ENCODE measurements around the gene PC. TPM values are rescaled to one million over a fixed set of nuclear protein-coding genes. Genes with fewer than 3 reads are reported as not detected.
"Not testable (repeated sequence)": the region's sequence is repeated elsewhere in the genome, so short reads cannot be mapped to it uniquely, and the experiment has no call there.

Gene PC
- polyA plus RNA-seq, 4 donors = 39.7 to 61.7 (median 48.6) TPM

- no peak for DNase-seq (ENCODE audit: low read depth in 4 of 4, low spot score in 3 of 4)
Observed at GRCh38 chr11:66845876-66846212, 112.3 kb downstream of the PC start.

DNA sequence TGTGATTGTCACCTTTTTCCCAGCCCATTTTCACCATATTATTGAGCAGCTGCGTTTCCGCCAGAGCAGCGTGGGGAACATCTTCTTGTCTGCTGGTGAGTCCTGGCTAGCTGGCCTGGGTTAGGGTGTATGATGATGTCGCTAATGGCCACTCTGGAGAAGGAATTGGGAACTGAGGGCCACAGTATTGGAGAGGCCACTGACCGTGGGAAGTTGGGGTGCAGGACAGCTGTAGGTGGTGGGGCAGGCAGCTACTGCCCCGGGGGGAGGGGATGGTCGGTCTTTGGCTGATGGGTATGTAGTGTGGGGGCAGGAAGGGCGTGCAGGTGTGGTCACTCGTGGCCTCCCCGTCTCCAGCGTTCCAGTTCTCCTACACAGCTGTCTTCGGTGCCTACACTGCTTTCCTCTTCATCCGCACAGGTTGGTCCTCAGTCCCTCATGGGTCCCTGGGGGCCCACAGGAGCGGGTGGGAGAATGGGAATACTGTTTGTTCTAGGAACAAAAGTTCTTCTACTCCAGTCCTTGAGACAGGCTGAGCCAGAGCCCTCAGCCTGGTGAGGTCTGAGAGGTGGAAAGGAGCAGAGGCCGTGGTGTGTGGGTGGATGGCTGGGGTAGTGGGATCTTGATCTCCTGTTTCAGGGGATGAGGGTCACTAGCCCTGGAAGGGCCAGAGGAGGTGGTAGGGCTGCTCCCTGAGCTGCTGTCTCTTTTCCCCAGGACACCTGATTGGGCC is 112.9 kb downstream of the PC start:
- DNase-seq (ENCODE audit: low read depth in 4 of 4, low spot score in 3 of 4) = no peak

GRCh38 chr11:66844496-66845142 is 113.6 kb downstream of the PC start:
- no peak for DNase-seq (ENCODE audit: low read depth in 4 of 4, low spot score in 3 of 4)

DNA sequence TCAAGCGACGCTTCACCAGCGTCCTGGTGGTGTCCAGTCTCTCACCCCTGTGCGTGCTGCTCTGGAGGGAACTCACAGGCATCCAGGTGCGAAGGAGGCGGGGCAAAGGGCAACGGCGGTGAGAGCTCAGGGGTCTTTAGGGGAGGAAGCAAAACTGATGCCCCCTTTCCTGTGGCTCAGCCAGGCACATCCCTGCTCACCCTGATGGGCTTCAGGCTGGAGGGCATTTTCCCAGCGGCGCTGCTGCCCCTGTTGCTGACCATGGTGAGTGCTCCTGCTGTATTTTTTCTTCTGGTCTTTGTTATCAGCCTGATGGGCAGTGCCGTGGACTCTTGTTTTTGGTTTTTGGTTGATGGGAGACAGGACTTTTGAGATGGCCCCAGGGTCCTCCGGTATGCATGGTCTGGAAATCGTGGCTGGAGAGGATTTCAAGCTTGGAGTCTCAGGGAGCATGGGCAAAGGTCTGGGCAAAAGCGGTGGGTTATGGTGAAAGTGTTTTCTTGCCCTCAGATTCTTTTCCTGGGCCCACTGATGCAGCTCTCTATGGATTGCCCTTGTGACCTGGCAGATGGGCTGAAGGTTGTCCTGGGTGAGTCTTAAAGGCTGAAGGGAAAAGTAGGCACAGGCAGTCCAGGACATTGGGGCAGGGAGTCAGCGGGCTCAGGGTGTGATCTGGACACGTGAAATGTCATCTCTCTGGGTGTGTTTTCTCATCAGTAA is 114.2 kb downstream of the PC start:
- no peak for DNase-seq (ENCODE audit: low read depth in 4 of 4, low spot score in 3 of 4)

DNA sequence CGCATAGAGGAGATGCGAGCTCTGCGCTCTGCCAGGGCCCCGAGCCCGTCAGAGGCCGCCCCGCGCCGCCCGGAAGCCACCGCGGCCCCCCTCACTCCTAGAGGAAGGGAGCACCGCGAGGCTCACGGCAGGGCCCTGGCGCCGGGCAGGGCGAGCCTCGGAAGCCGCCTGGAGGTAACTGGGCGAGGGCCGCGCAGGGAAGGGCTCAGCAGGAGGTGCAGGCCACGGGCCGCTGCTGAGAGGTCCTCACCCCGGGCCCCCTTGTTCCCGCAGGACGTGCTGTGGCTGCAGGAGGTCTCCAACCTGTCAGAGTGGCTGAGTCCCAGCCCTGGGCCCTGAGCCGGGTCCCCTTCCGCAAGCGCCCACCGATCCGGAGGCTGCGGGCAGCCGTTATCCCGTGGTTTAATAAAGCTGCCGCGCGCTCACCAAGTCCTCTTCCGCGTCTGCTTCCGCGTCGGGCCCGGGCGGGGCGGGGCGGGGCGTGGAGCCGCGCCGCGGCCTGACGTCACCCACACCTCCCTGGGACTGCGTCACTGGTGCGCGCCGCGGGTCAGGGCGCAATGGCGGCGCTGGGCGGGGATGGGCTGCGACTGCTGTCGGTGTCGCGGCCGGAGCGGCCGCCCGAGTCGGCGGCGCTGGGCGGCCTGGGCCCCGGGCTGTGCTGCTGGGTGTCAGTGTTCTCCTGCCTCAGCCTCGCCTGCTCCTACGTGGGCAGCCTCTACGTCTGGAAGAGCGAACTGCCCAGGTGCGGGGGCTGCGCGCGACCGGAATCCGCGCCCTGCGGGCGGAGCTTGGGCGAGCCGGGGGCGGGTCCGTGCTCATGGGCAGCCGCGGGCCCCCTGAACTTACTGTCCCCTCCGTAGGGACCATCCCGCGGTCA is 115.0 kb downstream of the PC start, which contains the start of gene RCE1:
Gene RCE1 (plus strand): TSS at position 546 of the 880 bp plus-strand sequence. CDS start 15 bp downstream, at position 561.
- peak; percentile 77 to 84 (median 82) for DNase-seq (ENCODE audit: low read depth in 4 of 4, low spot score in 3 of 4)

- no peak for DNase-seq (ENCODE audit: low read depth in 4 of 4, low spot score in 3 of 4)
Observed at GRCh38 chr11:66842501-66842895, 115.7 kb downstream of the PC start.

- no peak for DNase-seq (ENCODE audit: low read depth in 4 of 4, low spot score in 3 of 4)
Observed at GRCh38 chr11:66841861-66842260, 116.3 kb downstream of the PC start.

- DNase-seq (ENCODE audit: low read depth in 4 of 4, low spot score in 3 of 4) = no peak
Observed at GRCh38 chr11:66840317-66841091, 117.7 kb downstream of the PC start.

DNA sequence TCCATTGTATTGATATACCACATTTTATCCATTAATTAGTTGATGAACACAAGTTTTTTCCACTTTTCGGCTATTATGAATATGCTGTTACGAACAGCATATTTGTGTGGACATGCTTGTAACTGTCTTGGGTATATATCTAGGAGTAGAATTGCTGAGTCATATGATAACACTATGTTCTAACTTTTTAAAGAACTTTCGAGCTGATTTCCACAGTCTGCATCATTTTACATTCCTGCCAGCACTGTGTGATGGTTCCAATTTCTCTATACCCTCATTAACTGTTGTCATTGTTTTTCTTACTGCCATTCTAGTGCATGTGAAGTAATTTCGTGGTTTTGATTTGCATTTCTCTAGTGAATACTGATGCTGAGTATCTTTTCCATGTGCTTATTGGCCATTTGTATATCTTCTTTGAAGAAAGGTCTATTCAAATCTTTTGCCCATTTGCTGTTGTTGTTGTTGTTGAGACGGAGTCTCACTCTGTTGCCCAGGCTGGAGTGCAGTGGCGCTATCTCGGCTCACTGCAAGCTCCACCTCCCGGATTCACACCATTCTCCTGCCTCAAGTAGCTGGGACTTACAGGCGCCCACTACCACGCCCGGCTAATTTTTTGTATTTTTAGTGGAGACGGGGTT is 122.3 kb downstream of the PC start:
- DNase-seq (ENCODE audit: low read depth in 4 of 4, low spot score in 3 of 4) = no peak

DNA sequence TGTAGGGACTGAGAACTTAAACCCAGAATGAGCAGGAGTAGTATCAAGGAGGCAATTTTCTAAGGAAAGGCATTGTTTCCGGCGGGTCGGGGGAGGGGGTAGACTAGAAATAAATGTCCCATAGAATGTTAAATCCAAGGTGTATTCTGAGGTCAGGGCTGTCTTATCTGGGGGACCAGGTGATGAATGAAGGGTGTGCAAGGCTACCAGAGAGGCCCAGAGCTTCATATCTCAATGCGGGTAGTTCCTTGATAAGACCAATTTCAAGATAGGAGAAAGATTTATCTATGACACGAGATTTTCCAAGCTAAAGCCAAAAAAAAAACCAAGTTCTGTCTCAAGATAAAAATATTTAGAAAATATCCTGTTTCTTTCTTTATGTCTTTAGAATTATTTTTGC is 123.2 kb downstream of the PC start:
- DNase-seq (ENCODE audit: low read depth in 4 of 4, low spot score in 3 of 4) = no peak

DNA sequence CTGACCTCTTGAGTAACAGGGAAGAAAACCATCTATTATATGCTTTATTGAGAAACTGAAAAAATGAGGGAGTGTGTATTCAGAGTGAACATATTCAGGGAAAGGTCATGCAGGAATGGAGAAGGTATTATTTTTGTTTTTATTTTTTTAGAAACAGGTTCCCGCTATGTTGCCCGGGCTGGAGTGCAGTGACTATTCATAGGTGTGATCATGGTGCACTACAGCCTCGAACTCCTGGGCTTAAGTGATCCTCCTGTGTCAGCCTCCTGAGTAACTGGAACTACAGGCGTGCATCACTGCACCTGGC is 123.7 kb downstream of the PC start:
- DNase-seq (ENCODE audit: low read depth in 4 of 4, low spot score in 3 of 4) = no peak

GRCh38 chr11:66824573-66824972 is 133.6 kb downstream of the PC start:
- not testable (repeated sequence) for DNase-seq (ENCODE audit: low read depth in 4 of 4, low spot score in 3 of 4)

GRCh38 chr11:66823700-66824099 is 134.5 kb downstream of the PC start:
- DNase-seq (ENCODE audit: low read depth in 4 of 4, low spot score in 3 of 4) = no peak

- DNase-seq (ENCODE audit: low read depth in 4 of 4, low spot score in 3 of 4) = no peak
Observed at GRCh38 chr11:66820901-66821300, 137.3 kb downstream of the PC start.

DNA sequence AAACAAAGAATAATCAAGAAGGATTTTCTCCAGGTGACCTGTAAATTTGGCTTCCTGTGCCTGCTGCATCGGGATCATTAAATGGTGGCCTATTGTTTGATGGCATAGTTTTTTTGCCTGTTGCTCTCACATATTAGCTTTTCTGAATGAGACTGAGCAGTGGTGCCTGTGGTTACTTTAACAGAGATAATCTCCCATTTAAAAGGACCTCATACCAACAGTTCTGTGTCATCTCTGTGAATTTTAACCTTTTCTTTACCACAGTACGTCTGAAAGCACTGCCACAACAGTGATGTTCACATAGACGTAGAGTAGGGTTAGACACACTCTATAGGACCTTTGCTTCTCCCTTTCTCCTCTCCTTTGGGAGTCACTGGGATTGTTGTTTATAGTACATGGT is 137.8 kb downstream of the PC start:
- DNase-seq (ENCODE audit: low read depth in 4 of 4, low spot score in 3 of 4) = no peak

DNA sequence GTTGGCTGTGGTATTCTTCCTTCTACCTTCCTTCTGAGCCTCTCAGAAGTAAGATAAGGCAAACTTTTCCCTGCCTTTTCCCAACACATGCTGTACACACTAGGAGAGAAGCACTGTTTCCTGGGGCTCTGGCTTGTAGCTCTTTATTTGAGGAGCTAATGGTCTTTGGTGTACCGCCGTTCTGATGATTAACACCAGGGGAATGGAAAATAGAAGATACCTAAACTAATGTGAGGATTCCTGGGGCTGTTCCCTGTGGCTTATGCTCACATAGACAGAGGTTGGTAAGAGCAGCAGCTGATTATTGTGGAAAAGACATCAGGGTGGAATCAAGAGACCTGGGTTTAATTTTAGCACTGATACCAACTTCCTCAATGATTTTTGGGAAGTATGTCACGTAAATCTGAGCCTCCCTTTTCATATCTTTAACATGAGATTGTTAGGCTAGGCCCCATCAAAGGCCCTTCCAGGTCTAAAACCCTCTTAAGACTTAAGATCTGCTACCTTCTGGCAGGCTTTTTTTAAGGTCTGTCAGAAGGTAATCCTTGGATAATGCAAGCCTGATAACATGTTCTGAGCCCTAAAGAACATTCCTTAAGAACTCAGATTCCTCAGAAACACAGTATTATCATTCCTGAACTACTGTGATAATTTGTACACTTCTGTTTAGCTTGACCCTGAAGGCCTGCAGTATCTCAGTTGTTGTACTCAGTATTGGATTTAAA is 139.8 kb downstream of the PC start:
- DNase-seq (ENCODE audit: low read depth in 4 of 4, low spot score in 3 of 4) = no peak

DNA sequence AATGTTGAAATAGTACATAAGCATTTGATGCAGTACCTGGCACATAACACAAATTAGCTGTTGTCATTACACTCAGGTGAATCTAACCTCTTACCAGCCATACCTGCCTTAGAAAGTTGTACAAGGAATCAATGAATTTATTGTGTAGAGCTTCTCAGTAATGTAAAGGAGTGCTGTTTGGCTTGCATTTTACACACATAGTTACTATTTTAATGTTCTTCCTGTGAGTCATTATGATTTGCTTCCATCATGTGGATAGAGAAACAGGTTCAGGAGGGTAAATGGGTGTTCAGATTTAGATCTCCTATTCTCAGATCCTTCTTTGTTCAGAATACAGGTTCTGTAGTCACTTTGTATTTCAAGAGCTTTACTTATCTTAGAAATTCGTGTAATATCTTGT is 142.5 kb downstream of the PC start:
- DNase-seq (ENCODE audit: low read depth in 4 of 4, low spot score in 3 of 4) = no peak

DNA sequence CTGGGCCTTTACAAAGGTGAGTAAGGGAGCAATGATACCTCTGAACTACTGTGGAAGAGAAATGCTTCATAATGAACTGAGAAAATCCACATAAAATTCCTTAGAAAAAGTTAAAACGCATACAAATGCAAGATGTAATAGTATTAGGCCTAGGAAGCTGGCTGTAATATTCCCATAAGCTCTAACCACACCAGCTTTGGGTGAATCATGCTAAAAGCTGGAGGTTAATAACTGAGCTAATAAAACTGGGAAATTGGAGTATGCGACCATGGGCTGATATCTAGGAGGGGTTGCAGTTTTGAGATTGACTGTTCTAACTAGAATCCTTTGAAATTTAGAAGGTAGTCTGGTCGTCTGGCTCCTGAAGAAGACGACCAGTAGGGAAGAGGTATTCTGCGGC is 143.5 kb downstream of the PC start:
- no peak for DNase-seq (ENCODE audit: low read depth in 4 of 4, low spot score in 3 of 4)

- DNase-seq (ENCODE audit: low read depth in 4 of 4, low spot score in 3 of 4) = no peak
Observed at GRCh38 chr11:66810576-66811185, 147.5 kb downstream of the PC start.

Data from right renal pelvis (tissue), 4 donors.